ENCODE data around the gene UBAP1L. TPM values are rescaled to one million over a fixed set of nuclear protein-coding genes. Genes with fewer than 3 reads are reported as not detected.

Gene UBAP1L
- total RNA-seq, 2 experiments from 2014 or later, result 7.2 TPM

DNA sequence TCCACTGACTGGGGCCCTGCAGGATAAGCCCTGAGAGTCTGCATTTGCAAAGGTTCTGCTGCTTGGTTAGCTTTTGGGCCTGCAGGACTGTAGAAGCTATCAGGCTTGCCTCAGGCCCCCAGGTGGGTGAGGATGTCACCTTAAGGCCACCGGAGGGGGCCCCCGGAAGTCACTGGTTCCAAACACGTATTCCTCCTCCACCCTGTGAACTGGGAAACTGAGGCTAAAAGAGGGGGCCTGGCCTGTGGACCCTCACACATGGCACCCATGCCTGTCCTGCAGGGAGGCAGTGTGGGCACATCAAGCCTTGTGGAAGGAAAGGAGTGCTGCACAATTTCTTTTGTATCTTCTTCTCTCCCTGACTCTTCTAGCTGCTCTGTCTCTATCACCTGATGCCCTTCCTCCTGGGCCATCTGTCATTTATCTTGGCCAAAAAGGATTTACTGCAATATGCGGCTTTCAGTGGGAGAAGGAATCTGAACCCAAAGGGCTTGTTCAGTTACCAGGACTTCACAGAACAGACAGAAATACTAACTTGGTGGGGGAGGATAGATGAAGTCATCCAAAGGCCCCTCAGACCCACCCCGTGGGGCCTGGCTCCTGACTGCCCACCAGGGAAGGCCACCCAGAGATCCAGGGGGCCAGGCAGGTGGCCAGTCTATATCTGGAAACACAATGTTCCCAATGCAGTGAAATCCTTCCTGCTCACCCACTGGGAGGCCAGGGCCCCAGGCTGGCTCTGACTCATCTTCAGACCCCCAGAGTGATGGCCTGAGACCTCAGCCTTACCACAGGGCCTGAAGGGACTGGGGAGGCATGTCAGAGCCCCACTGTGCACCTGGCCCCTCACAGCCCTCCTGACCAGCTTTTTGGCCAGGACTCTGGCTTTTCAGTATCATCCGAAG is 18.3 kb downstream of the UBAP1L start:
- H3K27ac ChIP-seq (ENCODE audit: low read depth in 1 of 2, low read length in 2 of 2), result no peak overlapping the region
- H3K4me1 Mint-ChIP-seq (ENCODE audit: low read depth), result no peaks in the 10 kb centered on the region
- ATAC-seq (ENCODE audit: poor library complexity) (no peak), DNase-seq (no peak)
- no peaks in the 10 kb centered on the region for H3K27me3 Mint-ChIP-seq
- peaks cover 41% of the 10 kb centered on the region for H3K36me3 Mint-ChIP-seq (ENCODE audit: low read depth)
- CTCF ChIA-PET, result interaction anchor here (1.8 kb wide), 1 partner anchor 63 kb away, joined by 4 read pairs; no protein-coding TSS in a partner anchor
- intact Hi-C loops (cut with DNase I, micrococcal nuclease), result no loop called here
- peaks cover 36% of the 10 kb centered on the region for H3K36me3 ChIP-seq (ENCODE audit: insufficient read depth, low read length)
- H3K9me3 ChIP-seq (ENCODE audit: control insufficient read depth in 1 of 2, insufficient read depth in 1 of 2, low read length in 2 of 2), result no peaks in the 10 kb centered on the region
- POLR2A ChIA-PET, result no interaction called here
- H3K27me3 ChIP-seq (ENCODE audit: control insufficient read depth in 1 of 2, insufficient read depth in 2 of 2, low read length in 2 of 2), result no peaks in the 10 kb centered on the region
- no peaks in the 10 kb centered on the region for H3K4me1 ChIP-seq (ENCODE audit: insufficient read depth, low read length)
- no peak overlapping the region for H3K27ac Mint-ChIP-seq
- no peaks in the 10 kb centered on the region for H3K9me3 Mint-ChIP-seq
- TF ChIP-seq, protein P1, sequence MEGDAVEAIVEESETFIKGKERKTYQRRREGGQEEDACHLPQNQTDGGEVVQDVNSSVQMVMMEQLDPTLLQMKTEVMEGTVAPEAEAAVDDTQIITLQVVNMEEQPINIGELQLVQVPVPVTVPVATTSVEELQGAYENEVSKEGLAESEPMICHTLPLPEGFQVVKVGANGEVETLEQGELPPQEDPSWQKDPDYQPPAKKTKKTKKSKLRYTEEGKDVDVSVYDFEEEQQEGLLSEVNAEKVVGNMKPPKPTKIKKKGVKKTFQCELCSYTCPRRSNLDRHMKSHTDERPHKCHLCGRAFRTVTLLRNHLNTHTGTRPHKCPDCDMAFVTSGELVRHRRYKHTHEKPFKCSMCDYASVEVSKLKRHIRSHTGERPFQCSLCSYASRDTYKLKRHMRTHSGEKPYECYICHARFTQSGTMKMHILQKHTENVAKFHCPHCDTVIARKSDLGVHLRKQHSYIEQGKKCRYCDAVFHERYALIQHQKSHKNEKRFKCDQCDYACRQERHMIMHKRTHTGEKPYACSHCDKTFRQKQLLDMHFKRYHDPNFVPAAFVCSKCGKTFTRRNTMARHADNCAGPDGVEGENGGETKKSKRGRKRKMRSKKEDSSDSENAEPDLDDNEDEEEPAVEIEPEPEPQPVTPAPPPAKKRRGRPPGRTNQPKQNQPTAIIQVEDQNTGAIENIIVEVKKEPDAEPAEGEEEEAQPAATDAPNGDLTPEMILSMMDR (IDR thresholded peaks at IDR 0.05), result no peak
- H3K4me3 ChIP-seq (ENCODE audit: low read length), result no peak overlapping the region
- no peak overlapping the region for H3K4me3 Mint-ChIP-seq

DNA sequence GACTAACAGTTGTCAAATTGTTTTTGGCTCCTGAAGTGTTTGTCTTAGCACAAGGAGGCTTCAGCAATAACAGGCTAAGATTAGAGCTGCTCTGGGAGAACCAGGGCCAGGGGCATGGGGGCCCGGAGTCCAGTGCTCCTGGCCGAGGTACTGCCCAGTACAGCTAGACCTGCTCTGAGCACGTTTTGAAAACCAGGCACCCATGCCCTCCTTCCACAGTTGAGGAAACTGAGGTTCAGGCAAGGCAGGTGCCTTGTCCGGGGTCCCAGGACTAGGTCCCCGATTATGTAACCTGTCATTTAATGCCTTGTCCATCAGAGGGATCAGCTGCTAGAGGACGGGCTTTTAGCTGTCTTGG is 19.3 kb downstream of the UBAP1L start:
- Mint-ChIP-seq H3K27me3 (no peaks in the 10 kb centered on the region), H3K9me3 (no peaks in the 10 kb centered on the region), H3K4me1 (ENCODE audit: low read depth) (no peaks in the 10 kb centered on the region), H3K4me3 (no peak overlapping the region), H3K27ac (no peak overlapping the region), H3K36me3 (ENCODE audit: low read depth) (peaks cover 30% of the 10 kb centered on the region)
- TF ChIP-seq, protein P1 (IDR thresholded peaks at IDR 0.05), result no peak
- DNase-seq (no peak), ATAC-seq (ENCODE audit: poor library complexity) (no peak)
- Histone ChIP-seq H3K27ac (ENCODE audit: low read depth in 1 of 2, low read length in 2 of 2) (no peak overlapping the region), H3K9me3 (ENCODE audit: control insufficient read depth in 1 of 2, insufficient read depth in 1 of 2, low read length in 2 of 2) (no peaks in the 10 kb centered on the region), H3K4me1 (ENCODE audit: insufficient read depth, low read length) (no peaks in the 10 kb centered on the region), H3K4me3 (ENCODE audit: low read length) (no peak overlapping the region), H3K36me3 (ENCODE audit: insufficient read depth, low read length) (peaks cover 33% of the 10 kb centered on the region), H3K27me3 (ENCODE audit: control insufficient read depth in 1 of 2, insufficient read depth in 2 of 2, low read length in 2 of 2) (no peaks in the 10 kb centered on the region)
- ChIA-PET CTCF (interaction anchor here (1.8 kb wide), 1 partner anchor 62 kb away, joined by 4 read pairs; no protein-coding TSS in a partner anchor), POLR2A (no interaction called here)
- intact Hi-C loops (cut with DNase I, micrococcal nuclease), result no loop called here

DNA sequence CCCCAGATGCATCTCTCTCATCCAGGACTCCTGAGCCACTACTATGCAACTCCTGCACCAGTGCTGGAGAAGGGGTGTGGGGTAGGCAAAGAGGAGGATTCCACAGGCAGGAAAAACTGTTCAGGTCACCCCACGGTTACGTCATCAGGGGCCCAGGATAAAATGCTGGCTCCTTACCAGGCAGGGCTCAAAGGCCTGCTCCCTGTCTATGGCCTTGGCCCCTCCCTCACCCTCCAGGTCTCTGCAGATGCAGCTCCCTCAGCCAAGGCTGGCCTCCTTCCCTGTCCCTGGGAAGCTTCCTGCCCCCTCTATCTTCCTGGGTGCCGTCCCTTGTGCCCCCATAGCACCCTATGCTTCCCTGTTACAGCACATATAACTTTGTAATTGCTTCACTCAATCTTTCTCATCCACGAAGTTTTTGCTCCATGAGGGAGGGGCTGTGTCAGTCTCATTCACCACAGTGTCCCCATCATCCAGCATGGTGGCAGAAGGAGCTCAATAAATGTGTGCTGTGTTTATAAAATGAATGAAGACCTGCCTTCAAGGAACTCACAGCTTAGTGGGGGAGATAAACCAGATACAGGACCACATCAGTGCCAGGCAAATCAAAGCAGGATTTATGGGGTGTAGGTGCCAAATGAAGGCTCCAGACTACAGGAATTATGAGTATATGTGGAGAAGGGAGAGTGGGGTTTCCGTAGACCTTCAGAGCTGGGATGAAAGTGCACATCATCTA is 19.8 kb downstream of the UBAP1L start:
- Histone ChIP-seq H3K27me3 (ENCODE audit: control insufficient read depth in 1 of 2, insufficient read depth in 2 of 2, low read length in 2 of 2) (no peaks in the 10 kb centered on the region), H3K9me3 (ENCODE audit: control insufficient read depth in 1 of 2, insufficient read depth in 1 of 2, low read length in 2 of 2) (no peaks in the 10 kb centered on the region), H3K36me3 (ENCODE audit: insufficient read depth, low read length) (peaks cover 29% of the 10 kb centered on the region), H3K4me3 (ENCODE audit: low read length) (no peak overlapping the region), H3K4me1 (ENCODE audit: insufficient read depth, low read length) (no peaks in the 10 kb centered on the region), H3K27ac (ENCODE audit: low read depth in 1 of 2, low read length in 2 of 2) (no peak overlapping the region)
- TF ChIP-seq, protein P1 (IDR thresholded peaks at IDR 0.05), result no peak
- intact Hi-C loops (cut with DNase I, micrococcal nuclease), result no loop called here
- Mint-ChIP-seq H3K9me3 (no peaks in the 10 kb centered on the region), H3K36me3 (ENCODE audit: low read depth) (peaks cover 26% of the 10 kb centered on the region), H3K4me1 (ENCODE audit: low read depth) (no peaks in the 10 kb centered on the region), H3K27ac (no peak overlapping the region), H3K4me3 (no peak overlapping the region), H3K27me3 (no peaks in the 10 kb centered on the region)
- CTCF ChIA-PET, result interaction anchor here (1.8 kb wide), 1 partner anchor 61 kb away, joined by 4 read pairs; no protein-coding TSS in a partner anchor
- DNase-seq, result no peak
- ATAC-seq (ENCODE audit: poor library complexity), result no peak
- POLR2A ChIA-PET, result no interaction called here
